ENCODE data around the gene NDE1. TPM values are rescaled to one million over a fixed set of nuclear protein-coding genes. Genes with fewer than 3 reads are reported as not detected.

NDE1 gene
- total RNA-seq, 6 donors from 2014 or later, result 19.5 to 63.9 (median 37.0) TPM

DNA sequence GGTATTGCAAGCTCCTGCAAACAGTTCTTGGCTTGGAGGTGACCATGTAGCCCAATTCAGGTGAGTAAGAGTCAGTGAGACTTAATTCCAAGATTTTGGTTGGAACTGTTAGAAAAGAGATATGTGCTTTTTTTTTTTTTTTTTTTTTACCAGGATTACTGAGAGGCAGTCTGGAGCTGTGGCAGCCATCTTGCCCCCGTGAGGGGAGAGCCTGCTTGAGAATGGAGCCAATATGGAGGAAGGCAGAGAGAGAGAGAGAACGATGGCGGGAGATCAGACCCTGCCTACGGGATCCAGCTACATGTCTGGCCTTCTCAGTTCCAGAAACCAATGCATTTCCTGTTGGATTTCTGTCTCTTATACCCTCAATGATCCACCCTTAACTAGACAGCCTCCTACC, 109.0 kb downstream of the NDE1 start:
- H3K36me3 ChIP-seq, result peaks cover 0 to 11% (median 0%) of the 10 kb centered on the region in 4 donors
- H3K4me3 ChIP-seq, result no peak overlapping the region
- 93 to 96% methylated on average over 4 of the region's 4 CpGs for WGBS, 2 donors
- TF ChIP-seq EP300 (IDR thresholded peaks at IDR 0.05) (no peak), POLR2AphosphoS5 (IDR thresholded peaks at IDR 0.05) (no peak), CTCF (IDR thresholded peaks at IDR 0.05) (no peak), POLR2A (IDR thresholded peaks at IDR 0.05) (no peak)
- H3K9me3 ChIP-seq, result no peaks in the 10 kb centered on the region
- H3K4me1 ChIP-seq, result no peaks in the 10 kb centered on the region
- ATAC-seq (ENCODE audit: low FRiP score in 2 of 2) (no peak), DNase-seq (no peak)
- H3K27ac ChIP-seq, result no peak overlapping the region
- no peaks in the 10 kb centered on the region for H3K27me3 ChIP-seq

DNA sequence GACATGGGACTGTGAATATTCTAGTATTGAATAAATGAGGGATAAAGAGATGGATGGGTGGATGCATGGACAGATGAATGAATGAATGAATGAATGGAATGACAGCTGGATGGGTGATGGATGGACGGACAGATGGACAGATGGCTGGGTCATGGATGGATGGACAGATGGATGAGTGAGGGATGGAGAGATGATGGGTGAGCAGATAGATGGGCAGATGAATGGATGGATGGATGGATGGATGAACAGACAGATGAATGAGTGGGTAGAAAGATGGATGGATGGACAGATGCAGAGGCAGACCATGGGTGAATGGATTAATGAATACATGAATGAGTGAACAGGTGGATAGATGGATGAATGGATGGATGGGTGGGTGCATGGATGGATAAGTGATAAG, 110.1 kb downstream of the NDE1 start:
- TF ChIP-seq CTCF (IDR thresholded peaks at IDR 0.05) (no peak), POLR2A (IDR thresholded peaks at IDR 0.05) (no peak), POLR2AphosphoS5 (IDR thresholded peaks at IDR 0.05) (no peak), EP300 (IDR thresholded peaks at IDR 0.05) (no peak)
- no peak for ATAC-seq (ENCODE audit: low FRiP score in 2 of 2)
- Histone ChIP-seq H3K9me3 (no peaks in the 10 kb centered on the region), H3K27me3 (no peaks in the 10 kb centered on the region), H3K27ac (no peak overlapping the region), H3K4me3 (no peak overlapping the region), H3K36me3 (peaks cover 0 to 10% (median 0%) of the 10 kb centered on the region in 4 donors), H3K4me1 (no peaks in the 10 kb centered on the region)
- 96 to 100% methylated on average over 1 of the region's 1 CpG for WGBS, 2 donors
- no peak for DNase-seq

DNA sequence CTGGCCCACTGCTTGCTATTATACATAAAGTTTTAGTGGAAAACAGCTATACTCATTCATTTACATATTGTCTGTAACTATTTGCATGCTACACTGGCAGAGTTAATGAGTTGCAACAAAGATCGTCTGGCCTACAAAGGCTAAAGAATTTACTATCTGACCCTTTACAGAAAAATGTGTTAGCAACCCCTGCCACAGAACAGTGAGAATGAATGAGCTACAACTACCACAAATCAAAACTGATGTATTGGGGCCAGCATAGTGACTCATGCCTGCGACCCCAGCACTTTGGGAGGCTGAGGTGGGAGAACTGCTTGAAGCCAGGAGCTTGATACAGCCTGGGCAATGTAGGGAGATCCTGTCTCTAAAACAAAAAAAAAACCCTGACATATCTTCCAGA, 114.1 kb downstream of the NDE1 start:
- no peak for DNase-seq
- H3K36me3 ChIP-seq, result peaks cover 0 to 8% (median 0%) of the 10 kb centered on the region in 4 donors
- no peaks in the 10 kb centered on the region for H3K27me3 ChIP-seq
- no peaks in the 10 kb centered on the region for H3K4me1 ChIP-seq
- ATAC-seq (ENCODE audit: low FRiP score in 2 of 2), result no peak
- 86 to 100% methylated on average over 2 of the region's 2 CpGs for WGBS, 2 donors
- TF ChIP-seq EP300 (IDR thresholded peaks at IDR 0.05), result no peak
- no peak for TF ChIP-seq POLR2A (IDR thresholded peaks at IDR 0.05)
- TF ChIP-seq POLR2AphosphoS5 (IDR thresholded peaks at IDR 0.05), result no peak
- H3K27ac ChIP-seq, result no peak overlapping the region
- H3K9me3 ChIP-seq, result no peaks in the 10 kb centered on the region
- H3K4me3 ChIP-seq, result no peak overlapping the region

DNA sequence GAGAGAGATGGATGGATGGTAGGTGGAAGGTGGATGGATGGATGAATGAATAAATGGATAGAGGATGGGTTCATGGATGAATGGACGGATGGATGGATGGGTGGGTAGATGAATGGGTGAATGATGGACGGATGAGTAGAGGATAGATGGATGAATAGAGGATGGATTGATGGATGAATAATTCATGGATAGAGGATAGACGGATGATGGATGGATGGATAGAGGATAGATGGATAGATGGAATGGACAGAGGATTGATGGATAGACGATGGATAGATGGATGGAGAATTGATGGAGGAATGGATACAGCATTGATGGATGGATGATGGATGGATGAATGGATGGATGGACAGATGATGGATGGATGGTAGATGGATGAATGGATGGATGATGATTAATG, 115.1 kb downstream of the NDE1 start:
- 81 to 89% methylated on average over 4 of the region's 4 CpGs for WGBS, 2 donors
- no peak for ATAC-seq (ENCODE audit: low FRiP score in 2 of 2)
- Histone ChIP-seq H3K4me1 (no peaks in the 10 kb centered on the region), H3K36me3 (peaks cover 0 to 5% (median 0%) of the 10 kb centered on the region in 4 donors), H3K9me3 (no peaks in the 10 kb centered on the region), H3K4me3 (no peak overlapping the region), H3K27ac (no peak overlapping the region), H3K27me3 (no peaks in the 10 kb centered on the region)
- DNase-seq, result no peak
- TF ChIP-seq EP300 (IDR thresholded peaks at IDR 0.05) (no peak), CTCF (IDR thresholded peaks at IDR 0.05) (no peak), POLR2AphosphoS5 (IDR thresholded peaks at IDR 0.05) (no peak), POLR2A (IDR thresholded peaks at IDR 0.05) (no peak)

DNA sequence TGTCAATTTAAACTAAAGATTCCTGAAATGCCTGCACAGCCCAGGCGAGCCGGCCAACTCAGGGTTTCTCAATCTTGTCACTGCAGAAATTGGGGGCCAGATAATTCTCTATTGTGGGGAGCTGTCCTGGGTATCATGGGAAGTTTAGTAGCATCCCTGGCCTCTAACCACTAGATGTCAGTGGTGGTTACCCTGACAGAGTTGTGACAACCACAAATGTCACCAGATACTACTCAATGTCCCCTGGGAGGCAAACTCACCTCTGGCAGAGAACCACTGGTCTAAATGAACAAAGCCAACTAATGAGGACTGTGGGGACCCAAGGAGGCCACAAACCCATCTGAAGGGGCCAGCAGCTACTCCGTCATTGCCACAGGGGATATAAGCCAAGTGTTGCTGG, 115.8 kb downstream of the NDE1 start:
- WGBS, 2 donors, result 38 to 52% methylated on average over 3 of the region's 3 CpGs
- Histone ChIP-seq H3K27ac (no peak overlapping the region), H3K4me3 (no peak overlapping the region), H3K4me1 (peaks cover 0 to 3% (median 0%) of the 10 kb centered on the region in 4 donors), H3K9me3 (no peaks in the 10 kb centered on the region), H3K36me3 (peaks cover 0 to 5% (median 0%) of the 10 kb centered on the region in 4 donors), H3K27me3 (no peaks in the 10 kb centered on the region)
- DNase-seq (no peak), ATAC-seq (ENCODE audit: low FRiP score in 2 of 2) (peak; percentile 67 to 77)
- TF ChIP-seq CTCF (IDR thresholded peaks at IDR 0.05) (peak in 5 of 6 experiments; percentile 44 to 61 (median 53)), EP300 (IDR thresholded peaks at IDR 0.05) (no peak)
